SIG-M5 treated with dmso at 0.1 percent for 504 hours (cell line): Measurements from ENCODE around the gene NFE2.
A peak's percentile ranks its signal among the peaks of the same experiment; 100 is the strongest.

Source experiments
- DNase-seq: peaks from one replicate; lab custom pipeline; 2025; ENCODE audit not compliant: unreplicated experiment; lab: John Stamatoyannopoulos, UW

The NFE2 gene

GRCh38 chr12:54306925-54307741 lies 6.3 kb upstream of the NFE2 start:
- DNase-seq = peak; percentile 99

GRCh38 chr12:54304187-54304810 lies 3.5 kb upstream of the NFE2 start:
- peak; percentile 97 for DNase-seq

GRCh38 chr12:54303640-54304039 lies 2.8 kb upstream of the NFE2 start:
- DNase-seq = no peak

GRCh38 chr12:54301428-54302048 lies 723 bp upstream of the NFE2 start:
- DNase-seq = no peak

- DNase-seq = no peak
These were observed 537 bp downstream of the NFE2 start for GRCh38 chr12:54300225-54300731.

GRCh38 chr12:54299515-54300224 lies 1.1 kb downstream of the NFE2 start:
- no peak for DNase-seq

GRCh38 chr12:54298904-54299303 lies 1.9 kb downstream of the NFE2 start:
- no peak for DNase-seq

- no peak for DNase-seq
These were observed 4.3 kb downstream of the NFE2 start for GRCh38 chr12:54296393-54297099.

- no peak for DNase-seq
These were observed 5.8 kb downstream of the NFE2 start for GRCh38 chr12:54294953-54295566.

- DNase-seq = peak; percentile 63
These were observed 6.5 kb downstream of the NFE2 start for GRCh38 chr12:54294152-54294952.

GRCh38 chr12:54292931-54293241 lies 7.9 kb downstream of the NFE2 start:
- DNase-seq = no peak

- no peak for DNase-seq
These were observed 8.5 kb downstream of the NFE2 start for GRCh38 chr12:54292083-54292930.

GRCh38 chr12:54287261-54288157 lies 13.3 kb downstream of the NFE2 start:
- DNase-seq = no peak

GRCh38 chr12:54286042-54287030 lies 14.5 kb downstream of the NFE2 start:
- no peak for DNase-seq

- no peak for DNase-seq
These were observed 15.4 kb downstream of the NFE2 start for GRCh38 chr12:54285150-54286041.
